H1 (cell line): ENCODE data around the gene KBTBD3. TPM values are rescaled to one million over a fixed set of nuclear protein-coding genes. Genes with fewer than 3 reads are reported as not detected.

Experiments used
- CTCF ChIA-PET: fragments of 300-600 bp; sonication (Branson Sonifier 250); formaldehyde crosslinking; loops from one replicate; lab custom pipeline; 2021; ENCODE audit not compliant: partially characterized antibody; lab: Charles Lee
- POLR2A ChIA-PET: fragments of 300-600 bp; sonication (Branson Sonifier 250); formaldehyde crosslinking; loops from one replicate; lab custom pipeline; 2021; ENCODE audit warnings: inconsistent platforms; ENCODE audit not compliant: partially characterized antibody; lab: Charles Lee
- DNase-seq, 2 experiments: peaks; one replicate each; pipeline versions ENCODE4 v3.0.0 to v3.0.0-alpha.2; 2010 to 2022; ENCODE audit warnings: low spot score in 2 of 2, low read depth in 1 of 2, mixed read lengths in 1 of 2
- FAIRE-seq: peaks from 2 replicates; lab custom pipeline; 2011; peaks lifted over from hg19 to GRCh38; lab: Jason Lieb, UNC
- H2AFZ ChIP-seq: 2 replicates; pipeline ENCODE4 v1.8.1; 2012; ENCODE audit warnings: low read length, inconsistent platforms
- H2AK5ac ChIP-seq: 2 replicates; pipeline ENCODE4 v1.6.1; 2013; ENCODE audit warnings: low read depth, low read length
- H2BK120ac ChIP-seq: replicated peaks from 2 replicates; pipeline ENCODE3; 2013; ENCODE audit warnings: low read depth, low read length, inconsistent platforms
- H2BK12ac ChIP-seq: 2 replicates; pipeline ENCODE4 v1.6.1; 2013; ENCODE audit warnings: low read depth, low read length
- H2BK15ac ChIP-seq: 2 replicates; pipeline ENCODE4 v1.6.1; 2013; ENCODE audit warnings: low read length
- H2BK20ac ChIP-seq: 2 replicates; pipeline ENCODE4 v1.6.1; 2013; ENCODE audit warnings: low read length
- H2BK5ac ChIP-seq: 2 replicates; pipeline ENCODE4 v1.6.1; 2013; ENCODE audit warnings: low read depth, low read length
- H3K14ac ChIP-seq: 2 replicates; pipeline ENCODE4 v1.6.1; 2013; ENCODE audit warnings: inconsistent platforms; ENCODE audit not compliant: insufficient read length
- H3K18ac ChIP-seq: 2 replicates; pipeline ENCODE4 v1.6.1; 2013; ENCODE audit warnings: low read length; ENCODE audit errors: extremely low read depth
- H3K23ac ChIP-seq: 2 replicates; pipeline ENCODE4 v1.6.1; 2013; ENCODE audit warnings: inconsistent platforms; ENCODE audit not compliant: insufficient read length
- H3K23me2 ChIP-seq: 2 replicates; pipeline ENCODE4 v1.6.1; 2013; ENCODE audit warnings: low read depth, low read length
- H3K27ac ChIP-seq: 2 replicates; pipeline ENCODE4 v1.6.1; 2011; ENCODE audit warnings: low read depth, low read length, inconsistent platforms
- H3K27me3 ChIP-seq, 4 experiments: replicated peaks in 1 of 4; 1 replicate in 1 of 4; 2 replicates in 3 of 4; pipeline versions ENCODE4 v1.6.1 to v1.8.1; 2011 to 2013; ENCODE audit warnings: low read length in 3 of 4, mild to moderate bottlenecking in 3 of 4, inconsistent platforms in 2 of 4, mixed read lengths in 2 of 4, moderate library complexity in 1 of 4; ENCODE audit not compliant: control insufficient read depth in 3 of 4, insufficient read depth in 3 of 4; ENCODE audit errors: extremely low read depth in 1 of 4
- H3K36me3 ChIP-seq, 4 experiments: 2 replicates each; pipeline versions ENCODE4 v1.6.1 to v1.8.1; 2011 to 2013; ENCODE audit warnings: mild to moderate bottlenecking in 4 of 4, low read length in 3 of 4, moderate library complexity in 2 of 4, control low read depth in 1 of 4, inconsistent platforms in 1 of 4; ENCODE audit not compliant: insufficient read depth in 4 of 4, control insufficient read depth in 2 of 4
- H3K4ac ChIP-seq: replicated peaks from 2 replicates; pipeline ENCODE3; 2013; ENCODE audit warnings: low read length, low read depth, mixed read lengths, inconsistent platforms; ENCODE audit not compliant: insufficient read length
- H3K4me1 ChIP-seq, 4 experiments: replicated peaks in 1 of 4; 1 replicate in 1 of 4; 2 replicates in 3 of 4; pipeline versions ENCODE4 v1.6.1 to v1.8.1; 2011 to 2013; ENCODE audit warnings: low read length in 3 of 4, inconsistent platforms in 2 of 4, mixed read lengths in 1 of 4; ENCODE audit not compliant: insufficient read depth in 4 of 4, control insufficient read depth in 3 of 4
- H3K4me2 ChIP-seq, 2 experiments: 2 replicates each; pipeline versions ENCODE4 v1.6.1 to v1.8.1; 2011 to 2013; ENCODE audit warnings: low read depth in 2 of 2, low read length in 2 of 2, control low read depth in 1 of 2, inconsistent platforms in 1 of 2, mild to moderate bottlenecking in 1 of 2; ENCODE audit not compliant: insufficient read depth in 1 of 2
- H3K4me3 ChIP-seq, 4 experiments: fragments of 200-600, 300-600 bp in 1 of 4; sonication (generic), shearing (Covaris generic), sonication (Bioruptor Twin) in 1 of 4; 2 replicates each; pipeline versions ENCODE4 v1.5.1 to v1.8.1; 2011 to 2016; ENCODE audit warnings: low read length in 4 of 4, low read depth in 3 of 4, control low read depth in 2 of 4, inconsistent platforms in 2 of 4, mild to moderate bottlenecking in 2 of 4, mixed read lengths in 1 of 4, moderate library complexity in 1 of 4; ENCODE audit not compliant: insufficient read depth in 2 of 4; ENCODE audit errors: extremely low read depth in 1 of 4
- H3K56ac ChIP-seq: replicated peaks from 2 replicates; pipeline ENCODE3; 2013; ENCODE audit warnings: low read depth, mild to moderate bottlenecking, mixed read lengths, low read length, inconsistent platforms; ENCODE audit not compliant: insufficient read length
- H3K79me1 ChIP-seq: 2 replicates; pipeline ENCODE4 v1.6.1; 2013; ENCODE audit warnings: low read depth, low read length, control low read depth
- H3K79me2 ChIP-seq, 2 experiments: 2 replicates each; pipeline versions ENCODE4 v1.6.1 to v1.8.1; 2012 to 2013; ENCODE audit warnings: low read length in 2 of 2, mild to moderate bottlenecking in 2 of 2, inconsistent platforms in 1 of 2; ENCODE audit not compliant: insufficient read depth in 2 of 2, control insufficient read depth in 1 of 2
- H3K9ac ChIP-seq, 4 experiments: replicated peaks in 1 of 4; 1 replicate in 1 of 4; 2 replicates in 3 of 4; pipeline versions ENCODE4 v1.6.1 to v1.8.1; 2011 to 2013; ENCODE audit warnings: low read depth in 3 of 4, low read length in 3 of 4, control low read depth in 2 of 4, mild to moderate bottlenecking in 2 of 4, moderate library complexity in 2 of 4, inconsistent platforms in 1 of 4; ENCODE audit errors: extremely low read depth in 1 of 4
- H3K9me3 ChIP-seq, 2 experiments: 2 replicates each; pipeline versions ENCODE4 v1.6.1 to v1.8.1; 2012 to 2013; ENCODE audit warnings: mild to moderate bottlenecking in 2 of 2, moderate library complexity in 2 of 2, control low read depth in 1 of 2, inconsistent platforms in 1 of 2, low read depth in 1 of 2, low read length in 1 of 2, mixed read lengths in 1 of 2; ENCODE audit not compliant: insufficient read depth in 2 of 2
- H4K20me1 ChIP-seq, 2 experiments: replicated peaks in 1 of 2; 2 replicates each; pipeline versions ENCODE3 to v1.8.1; 2011 to 2013; ENCODE audit warnings: inconsistent platforms in 2 of 2, low read length in 2 of 2, mild to moderate bottlenecking in 1 of 2; ENCODE audit not compliant: insufficient read depth in 2 of 2, control insufficient read depth in 1 of 2
- H4K5ac ChIP-seq: 2 replicates; pipeline ENCODE4 v1.6.1; 2013; ENCODE audit warnings: low read length, low read depth, mixed read lengths, inconsistent platforms; ENCODE audit not compliant: insufficient read length
- H4K8ac ChIP-seq: 2 replicates; pipeline ENCODE4 v1.8.0; 2013; ENCODE audit warnings: mild to moderate bottlenecking, moderate library complexity, low read length, inconsistent platforms; ENCODE audit not compliant: insufficient read depth; ENCODE audit errors: extremely low read depth
- H4K91ac ChIP-seq: replicated peaks from 2 replicates; pipeline ENCODE3; 2013; ENCODE audit warnings: low read length, mixed read lengths, inconsistent platforms; ENCODE audit not compliant: insufficient read length
- GTF2F1 ChIP-seq: IDR thresholded peaks from 2 replicates; pipeline ENCODE4 v1.6.1; 2012; ENCODE audit warnings: low read depth, low read length, improper control_type of control experiment, borderline replicate concordance
- JUND ChIP-seq: IDR thresholded peaks from 2 replicates; pipeline ENCODE4 v1.6.1; 2011; ENCODE audit warnings: mild to moderate bottlenecking, improper control_type of control experiment, low read length
- SIN3A ChIP-seq, 2 experiments: IDR thresholded peaks in 1 of 2; conservative IDR thresholded peaks in 1 of 2; 2 replicates each; pipeline ENCODE4 v1.6.1; 2011 to 2012; ENCODE audit warnings: low read length in 2 of 2, improper control_type of control experiment in 1 of 2, low read depth in 1 of 2, mild to moderate bottlenecking in 1 of 2
- WGBS, 2 experiments: shearing (Covaris generic) in 1 of 2; methylation state at CpG; one replicate each; pipeline versions ENCODE4 v1.1.6 to v1.1.7; 2013 to 2015; ENCODE audit warnings: low lambda C conversion rate in 2 of 2, mixed read lengths in 2 of 2, inconsistent platforms in 1 of 2, low coverage in 1 of 2, missing lambda C conversion rate in 1 of 2; ENCODE audit not compliant: insufficient replicate concordance in 2 of 2, insufficient coverage in 1 of 2, insufficient read length in 1 of 2; ENCODE audit errors: extremely low coverage in 1 of 2, missing lambda C conversion rate in 1 of 2; 5-methylcytosine and 5-hydroxymethylcytosine counted together
- polyA plus RNA-seq, 7 experiments: library from polyadenylated mRNA; depleted of rRNA in 3 of 7; stranded (reverse) in 5 of 7; unstranded in 2 of 7; fragments of >200 nt in 5 of 7; fragments of 200-250 nt in 2 of 7; gene quantifications; 1 replicate in 5 of 7; 2 replicates in 1 of 7; 4 replicates in 1 of 7; pipeline versions ENCODE4 v1.2.1 to v1.2.3, GENCODE V29; 2011 to 2013; ENCODE audit warnings: missing spikeins in 2 of 7, mixed read lengths in 2 of 7
- total RNA-seq: library from RNA; stranded (reverse); fragmentation: NEBNext Ultra II Directional; extraction: Animal tissue kit (Norgen Biotek cat#: 25700); gene quantifications from 2 replicates; pipeline ENCODE4 v1.2.1, GENCODE V29; 2021

KBTBD3 gene
- total and polyA plus RNA-seq, 2 of the 8 experiments (the other 6 are each of a cell fraction or from before 2014, with no cell fraction given), result 1.2 to 6.1 TPM

DNA sequence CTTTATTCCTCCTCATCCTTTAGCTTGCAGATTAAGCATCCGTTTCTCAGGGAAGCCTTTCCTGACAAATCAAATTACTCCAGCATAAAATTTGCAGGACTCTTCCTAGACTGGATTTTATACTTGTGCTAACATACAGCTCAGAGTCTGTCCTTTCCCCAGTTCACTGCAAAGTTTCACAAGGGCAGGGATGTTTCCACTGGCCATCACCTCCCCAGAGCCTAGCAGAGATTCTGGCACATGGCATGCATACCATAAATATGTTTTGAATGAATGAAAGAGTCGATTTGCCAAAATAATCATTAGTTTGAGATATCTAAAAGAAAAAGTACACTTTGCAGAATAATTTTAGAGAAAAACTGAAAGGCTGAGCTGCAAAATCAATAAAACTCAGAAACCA lies 65.7 kb downstream of the KBTBD3 start:
- Histone ChIP-seq H3K14ac (no peak overlapping the region), H3K36me3 (peaks cover 0 to 44% (median 21%) of the 10 kb centered on the region in 4 experiments; a peak in 7 of 8 replicates), H4K8ac (no peak overlapping the region), H3K23me2 (no peaks in the 10 kb centered on the region), H3K4me2 (no peak overlapping the region), H2BK15ac (no peak overlapping the region), H2AK5ac (no peak overlapping the region), H2BK5ac (no peak overlapping the region), H3K79me2 (peaks cover 0 to 80% of the 10 kb centered on the region in 2 experiments; a peak in 3 of 4 replicates), H4K20me1 (peaks cover 0 to 2% of the 10 kb centered on the region in 2 experiments), H2BK12ac (no peak overlapping the region), H3K9me3 (peaks cover 0 to under 1% of the 10 kb centered on the region in 2 experiments; a peak in 1 of 4 replicates), H4K5ac (no peak overlapping the region), H3K23ac (no peak overlapping the region), H2BK120ac (no peak overlapping the region), H3K9ac (no peak overlapping the region), H4K91ac (no peak overlapping the region), H3K27me3 (no peaks in the 10 kb centered on the region), H3K18ac (no peak overlapping the region), H3K4me3 (no peak overlapping the region), H3K56ac (no peak overlapping the region), H3K4me1 (peaks cover 0 to 4% (median 0%) of the 10 kb centered on the region in 4 experiments; a peak in 2 of 7 replicates), H3K27ac (no peak overlapping the region), H3K4ac (no peak overlapping the region), H3K79me1 (peaks cover 5% of the 10 kb centered on the region; the same call in 1 of the 2 replicates), H2BK20ac (no peak overlapping the region), H2AFZ (no peak overlapping the region)
- CTCF ChIA-PET, result interaction anchor here (1.1 to 1.7 kb wide), 2 partner anchors 10 to 150 kb away, joined by 3 to 4 read pairs; no protein-coding TSS in a partner anchor
- FAIRE-seq (no peak), DNase-seq (no peak)
- no peak for TF ChIP-seq JUND
- no peak for TF ChIP-seq SIN3A (conservative IDR thresholded peaks at IDR 0.05 in 1 of 2, IDR thresholded peaks at IDR 0.05 in 1 of 2; ENCODE audit: low read depth in 1 of 2, low read length in 2 of 2)
- TF ChIP-seq GTF2F1, result no peak
- POLR2A ChIA-PET, result interaction anchor here (1.1 kb wide), 1 partner anchor 13 kb away, joined by 3 read pairs; no protein-coding TSS in a partner anchor
- WGBS, 2 experiments, result 95% methylated on average over 2 of the region's 2 CpGs; no CpG with 5 or more reads in 1 of the 2 experiments
